ENCODE data around the gene TMEM229A. TPM values are rescaled to one million over a fixed set of nuclear protein-coding genes. Genes with fewer than 3 reads are reported as not detected.

TMEM229A gene
- total and polyA plus RNA-seq, 9 of the 15 experiments (the other 6 are each of a cell fraction or from before 2014, with no cell fraction given), result not detected

DNA sequence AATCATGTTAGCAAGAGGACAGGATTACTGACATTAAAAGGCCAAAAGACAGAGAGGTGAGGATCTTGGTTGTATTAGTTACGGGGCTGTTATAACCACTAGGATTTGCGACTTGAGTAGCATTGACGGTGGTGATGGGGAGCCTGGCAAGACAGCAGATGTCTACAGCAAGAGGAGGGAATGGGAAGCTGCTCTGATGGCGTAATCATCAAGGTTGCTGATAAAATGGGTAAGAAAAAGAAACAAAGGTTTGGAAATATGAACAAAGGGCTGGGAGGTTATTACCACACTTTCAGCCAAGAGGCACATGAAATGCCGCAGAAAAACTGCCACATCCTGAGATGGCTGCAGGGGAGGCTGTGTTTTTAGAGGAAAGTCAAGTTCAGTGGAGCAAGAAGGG is 33.9 kb downstream of the TMEM229A start:
- Histone ChIP-seq H3K9me1 (ENCODE audit: control insufficient read depth, insufficient read depth, low read length) (no peaks in the 10 kb centered on the region), H3K4me2 (ENCODE audit: insufficient read depth, low read length) (no peak overlapping the region), H4K20me1 (replicated peaks; ENCODE audit: control insufficient read depth, insufficient read depth, low read length) (no peaks in the 10 kb centered on the region), H2AFZ (ENCODE audit: low read depth, low read length) (no peak overlapping the region), H3K36me3 (ENCODE audit: control insufficient read depth, insufficient read depth, low read length) (no peaks in the 10 kb centered on the region), H3K79me2 (ENCODE audit: control insufficient read depth, insufficient read depth, low read length) (no peaks in the 10 kb centered on the region), H3K9me3 (replicated peaks; ENCODE audit: control insufficient read depth, insufficient read depth, low read depth, low read length) (no peaks in the 10 kb centered on the region), H3K4me1 (replicated peaks in 1 of 2; ENCODE audit: control insufficient read depth in 2 of 2, insufficient read depth in 2 of 2, low read length in 2 of 2) (no peaks in the 10 kb centered on the region; a peak in 1 of 5 replicates), H3K4me3 (no peak overlapping the region), H3K27me3 (ENCODE audit: control insufficient read depth in 2 of 2, insufficient read depth in 2 of 2, low read length in 2 of 2) (no peaks in the 10 kb centered on the region), H3K27ac (ENCODE audit: extremely low read depth, low read depth, low read length) (no peak overlapping the region), H3K9ac (ENCODE audit: insufficient read depth in 1 of 2, low read depth in 2 of 2, low read length in 2 of 2) (no peak overlapping the region)
- ChIA-PET POLR2A (no interaction called here), CTCF (ENCODE audit: low intra/inter-chr PET ratio) (no interaction called here)
- no peak for FAIRE-seq
- in situ Hi-C loops (cut with MboI) (no loop called here), intact Hi-C loops (cut with micrococcal nuclease) (no loop called here)
- no peak for ATAC-seq
- TF ChIP-seq CEBPB (tag; IDR thresholded peaks at IDR 0.05) (no peak), UBTF (IDR thresholded peaks at IDR 0.05; ENCODE audit: borderline replicate concordance in 1 of 2, low read depth in 2 of 2, low read length in 2 of 2) (no peak), ZNF133 (CRISPR knock-in tag; IDR thresholded peaks at IDR 0.05) (no peak), HNRNPLL (IDR thresholded peaks at IDR 0.05; ENCODE audit: low read depth, low read length, poor library complexity, severe bottlenecking) (no peak), TCF7 (IDR thresholded peaks at IDR 0.05; ENCODE audit: borderline replicate concordance) (no peak), EZH2 (IDR thresholded peaks at IDR 0.05; ENCODE audit: borderline replicate concordance, low read depth, low read length) (no peak), HNRNPL (IDR thresholded peaks at IDR 0.05; ENCODE audit: low read depth, low read length) (no peak), KDM4B (IDR thresholded peaks at IDR 0.05; ENCODE audit: borderline replicate concordance in 2 of 2, low read depth in 1 of 2) (no peak), TEAD1 (CRISPR knock-in tag; IDR thresholded peaks at IDR 0.05) (no peak), FOXJ2 (tag; IDR thresholded peaks at IDR 0.05) (no peak), MCM3 (IDR thresholded peaks at IDR 0.05) (no peak), SREBF1 (IDR thresholded peaks at IDR 0.05; ENCODE audit: borderline replicate concordance, low read depth, low read length) (no peak), ZNF253 (CRISPR knock-in tag; conservative IDR thresholded peaks at IDR 0.05) (no peak), ZNF197 (CRISPR knock-in tag; IDR thresholded peaks at IDR 0.05; ENCODE audit: low read depth) (no peak)
- TF ChIP-seq, protein P1, sequence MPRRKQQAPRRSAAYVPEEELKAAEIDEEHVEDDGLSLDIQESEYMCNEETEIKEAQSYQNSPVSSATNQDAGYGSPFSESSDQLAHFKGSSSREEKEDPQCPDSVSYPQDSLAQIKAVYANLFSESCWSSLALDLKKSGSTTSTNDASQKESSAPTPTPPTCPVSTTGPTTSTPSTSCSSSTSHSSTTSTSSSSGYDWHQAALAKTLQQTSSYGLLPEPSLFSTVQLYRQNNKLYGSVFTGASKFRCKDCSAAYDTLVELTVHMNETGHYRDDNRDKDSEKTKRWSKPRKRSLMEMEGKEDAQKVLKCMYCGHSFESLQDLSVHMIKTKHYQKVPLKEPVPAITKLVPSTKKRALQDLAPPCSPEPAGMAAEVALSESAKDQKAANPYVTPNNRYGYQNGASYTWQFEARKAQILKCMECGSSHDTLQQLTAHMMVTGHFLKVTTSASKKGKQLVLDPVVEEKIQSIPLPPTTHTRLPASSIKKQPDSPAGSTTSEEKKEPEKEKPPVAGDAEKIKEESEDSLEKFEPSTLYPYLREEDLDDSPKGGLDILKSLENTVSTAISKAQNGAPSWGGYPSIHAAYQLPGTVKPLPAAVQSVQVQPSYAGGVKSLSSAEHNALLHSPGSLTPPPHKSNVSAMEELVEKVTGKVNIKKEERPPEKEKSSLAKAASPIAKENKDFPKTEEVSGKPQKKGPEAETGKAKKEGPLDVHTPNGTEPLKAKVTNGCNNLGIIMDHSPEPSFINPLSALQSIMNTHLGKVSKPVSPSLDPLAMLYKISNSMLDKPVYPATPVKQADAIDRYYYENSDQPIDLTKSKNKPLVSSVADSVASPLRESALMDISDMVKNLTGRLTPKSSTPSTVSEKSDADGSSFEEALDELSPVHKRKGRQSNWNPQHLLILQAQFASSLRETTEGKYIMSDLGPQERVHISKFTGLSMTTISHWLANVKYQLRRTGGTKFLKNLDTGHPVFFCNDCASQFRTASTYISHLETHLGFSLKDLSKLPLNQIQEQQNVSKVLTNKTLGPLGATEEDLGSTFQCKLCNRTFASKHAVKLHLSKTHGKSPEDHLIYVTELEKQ (CRISPR knock-in tag; IDR thresholded peaks at IDR 0.05), result no peak
- WGBS (ENCODE audit: insufficient coverage, low coverage, missing lambda C conversion rate), result 2% methylated on average over 5 of the region's 5 CpGs
- BruUV-seq (replicated peaks), result no TSS peak
- DNase-seq (ENCODE audit: extremely low read depth in 1 of 4, low spot score in 3 of 4), result no peak
